ENCODE data around the gene DUSP5. TPM values are rescaled to one million over a fixed set of nuclear protein-coding genes. Genes with fewer than 3 reads are reported as not detected.
A peak's percentile ranks its signal among the peaks of the same experiment; 100 is the strongest.
"Not testable (repeated sequence)": the region's sequence is repeated elsewhere in the genome, so short reads cannot be mapped to it uniquely, and the experiment has no call there.

DUSP5 gene
- polyA plus RNA-seq, 3 donors = 2.0 to 65.3 (median 3.9) TPM

DNA sequence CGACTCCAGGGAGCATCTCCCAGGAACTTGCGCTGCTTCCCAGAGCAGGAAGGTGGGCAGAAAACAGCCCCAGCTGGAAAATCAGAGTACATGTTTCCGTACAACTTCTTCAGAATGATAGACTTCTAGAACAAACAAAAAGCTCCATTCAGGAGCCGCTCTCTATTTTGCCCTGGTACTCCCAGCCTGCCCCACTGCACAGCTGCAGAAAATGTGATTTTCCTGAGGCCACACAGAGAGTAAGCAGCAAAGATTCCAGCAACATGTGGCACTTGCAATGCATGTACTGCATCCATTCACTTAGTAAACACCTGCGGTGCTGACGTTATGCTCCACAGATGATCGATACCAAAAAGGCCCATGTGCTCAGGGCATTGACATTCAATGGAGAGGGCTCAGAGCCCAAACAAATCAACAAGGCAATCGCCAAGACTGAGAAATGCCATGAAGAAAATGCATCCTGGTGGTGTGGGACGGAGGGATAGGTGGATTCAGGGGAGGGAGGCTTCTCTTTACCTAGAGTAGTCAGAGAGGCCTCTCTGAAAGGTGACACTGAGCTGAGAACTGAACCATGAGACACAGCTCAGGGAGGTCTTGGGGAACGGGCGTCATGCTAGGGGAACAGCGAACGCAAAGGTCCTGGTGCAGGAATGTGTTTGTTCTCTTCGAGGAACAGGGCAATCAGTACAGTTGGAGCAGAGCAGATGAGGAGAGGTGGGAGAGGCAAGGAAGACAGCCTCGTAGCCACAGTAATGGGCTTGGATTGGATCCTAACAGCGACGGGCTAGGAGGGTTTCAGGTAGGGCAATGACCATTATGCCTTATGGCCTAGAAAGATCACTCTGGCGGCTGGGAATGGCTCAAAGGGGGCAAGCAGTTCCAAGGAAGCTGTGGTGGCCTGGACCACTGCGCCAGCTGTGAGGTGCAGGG, 35.3 kb upstream of the DUSP5 start:
- Histone ChIP-seq H3K36me3 (replicated peaks in 1 of 2; ENCODE audit: control insufficient read depth in 1 of 2, insufficient read depth in 2 of 2, low read length in 2 of 2) (no peaks in the 10 kb centered on the region), H2AFZ (ENCODE audit: insufficient read depth, low read depth, low read length, poor library complexity, severe bottlenecking) (no peak overlapping the region), H3K4me3 (replicated peaks in 1 of 3; ENCODE audit: low read depth in 2 of 3, low read length in 3 of 3) (no peak overlapping the region), H3K27ac (ENCODE audit: low read depth in 1 of 2, low read length in 2 of 2) (no peak overlapping the region), H3K27me3 (ENCODE audit: control insufficient read depth in 2 of 2, insufficient read depth in 2 of 2, low read length in 2 of 2) (no peaks in the 10 kb centered on the region), H4K20me1 (ENCODE audit: insufficient read depth, low read length) (no peaks in the 10 kb centered on the region), H3K79me2 (ENCODE audit: insufficient read depth, low read length) (no peaks in the 10 kb centered on the region), H3K9ac (ENCODE audit: insufficient read depth, low read length, poor library complexity, severe bottlenecking) (no peak overlapping the region), H3K4me1 (ENCODE audit: control insufficient read depth in 1 of 2, insufficient read depth in 2 of 2, low read length in 2 of 2) (no peaks in the 10 kb centered on the region), H3K4me2 (replicated peaks; ENCODE audit: extremely low read depth, low read length, poor library complexity, severe bottlenecking) (no peak overlapping the region), H3K9me3 (replicated peaks in 1 of 2; ENCODE audit: control insufficient read depth in 1 of 2, insufficient read depth in 1 of 2, low read length in 2 of 2) (no peaks in the 10 kb centered on the region)
- DNase-seq = no peak
- H3K4me1 Mint-ChIP-seq = peaks cover 15% of the 10 kb centered on the region
- intact Hi-C loops (cut with micrococcal nuclease) = no loop called here
- H3K36me3 Mint-ChIP-seq = no peaks in the 10 kb centered on the region
- peak overlapping the region in 1 of 7 donors; percentile 50 for H3K27ac Mint-ChIP-seq
- H3K9me3 Mint-ChIP-seq = no peaks in the 10 kb centered on the region
- TF ChIP-seq, protein P1, sequence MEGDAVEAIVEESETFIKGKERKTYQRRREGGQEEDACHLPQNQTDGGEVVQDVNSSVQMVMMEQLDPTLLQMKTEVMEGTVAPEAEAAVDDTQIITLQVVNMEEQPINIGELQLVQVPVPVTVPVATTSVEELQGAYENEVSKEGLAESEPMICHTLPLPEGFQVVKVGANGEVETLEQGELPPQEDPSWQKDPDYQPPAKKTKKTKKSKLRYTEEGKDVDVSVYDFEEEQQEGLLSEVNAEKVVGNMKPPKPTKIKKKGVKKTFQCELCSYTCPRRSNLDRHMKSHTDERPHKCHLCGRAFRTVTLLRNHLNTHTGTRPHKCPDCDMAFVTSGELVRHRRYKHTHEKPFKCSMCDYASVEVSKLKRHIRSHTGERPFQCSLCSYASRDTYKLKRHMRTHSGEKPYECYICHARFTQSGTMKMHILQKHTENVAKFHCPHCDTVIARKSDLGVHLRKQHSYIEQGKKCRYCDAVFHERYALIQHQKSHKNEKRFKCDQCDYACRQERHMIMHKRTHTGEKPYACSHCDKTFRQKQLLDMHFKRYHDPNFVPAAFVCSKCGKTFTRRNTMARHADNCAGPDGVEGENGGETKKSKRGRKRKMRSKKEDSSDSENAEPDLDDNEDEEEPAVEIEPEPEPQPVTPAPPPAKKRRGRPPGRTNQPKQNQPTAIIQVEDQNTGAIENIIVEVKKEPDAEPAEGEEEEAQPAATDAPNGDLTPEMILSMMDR (IDR thresholded peaks at IDR 0.05) = no peak
- WGBS (ENCODE audit: insufficient coverage) = 94% methylated on average over 19 of the region's 19 CpGs
- H3K27me3 Mint-ChIP-seq (ENCODE audit: low read depth in 3 of 3) = peaks cover 0 to 7% (median 6%) of the 10 kb centered on the region in 3 donors
- H3K4me3 Mint-ChIP-seq = no peak overlapping the region

DNA sequence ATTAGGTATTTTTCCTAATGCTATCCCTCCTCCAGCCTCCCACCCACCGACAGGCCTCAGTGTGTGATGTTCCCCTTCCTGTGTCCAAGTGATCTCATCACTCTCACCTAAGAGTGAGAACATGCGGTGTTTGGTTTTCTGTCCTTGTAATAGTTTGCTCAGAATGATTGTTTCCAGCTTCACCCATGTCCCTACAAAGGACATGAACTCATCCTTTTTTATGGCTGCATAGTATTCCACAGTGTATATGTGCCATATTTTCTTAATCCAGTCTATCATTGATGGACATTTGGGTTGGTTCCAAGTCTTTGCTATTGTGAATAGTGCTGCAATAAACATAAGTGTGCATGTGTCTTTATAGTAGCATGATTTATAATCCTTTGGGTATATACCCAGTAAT, 29.4 kb upstream of the DUSP5 start:
- H3K27ac Mint-ChIP-seq; H2AFZ ChIP-seq (ENCODE audit: insufficient read depth, low read depth, low read length, poor library complexity, severe bottlenecking); H3K4me1 ChIP-seq (ENCODE audit: control insufficient read depth in 1 of 2, insufficient read depth in 2 of 2, low read length in 2 of 2); H3K4me3 ChIP-seq (replicated peaks in 1 of 3; ENCODE audit: low read depth in 2 of 3, low read length in 3 of 3); H3K27ac ChIP-seq (ENCODE audit: low read depth in 1 of 2, low read length in 2 of 2); H3K9ac ChIP-seq (ENCODE audit: insufficient read depth, low read length, poor library complexity, severe bottlenecking); H3K4me2 ChIP-seq (replicated peaks; ENCODE audit: extremely low read depth, low read length, poor library complexity, severe bottlenecking); H4K20me1 ChIP-seq (ENCODE audit: insufficient read depth, low read length); DNase-seq; H3K79me2 ChIP-seq (ENCODE audit: insufficient read depth, low read length); H3K36me3 ChIP-seq (replicated peaks in 1 of 2; ENCODE audit: control insufficient read depth in 1 of 2, insufficient read depth in 2 of 2, low read length in 2 of 2); H3K4me1 Mint-ChIP-seq; intact Hi-C loops (cut with micrococcal nuclease); H3K27me3 Mint-ChIP-seq (ENCODE audit: low read depth in 3 of 3); H3K4me3 Mint-ChIP-seq; H3K27me3 ChIP-seq (ENCODE audit: control insufficient read depth in 2 of 2, insufficient read depth in 2 of 2, low read length in 2 of 2); H3K36me3 Mint-ChIP-seq; H3K9me3 ChIP-seq (replicated peaks in 1 of 2; ENCODE audit: control insufficient read depth in 1 of 2, insufficient read depth in 1 of 2, low read length in 2 of 2): not testable (repeated sequence)
- no CpG with 5 or more reads among the region's 2 CpGs for WGBS (ENCODE audit: insufficient coverage)
- peaks cover 0 to 13% (median 4%) of the 10 kb centered on the region in 7 donors for H3K9me3 Mint-ChIP-seq

DNA sequence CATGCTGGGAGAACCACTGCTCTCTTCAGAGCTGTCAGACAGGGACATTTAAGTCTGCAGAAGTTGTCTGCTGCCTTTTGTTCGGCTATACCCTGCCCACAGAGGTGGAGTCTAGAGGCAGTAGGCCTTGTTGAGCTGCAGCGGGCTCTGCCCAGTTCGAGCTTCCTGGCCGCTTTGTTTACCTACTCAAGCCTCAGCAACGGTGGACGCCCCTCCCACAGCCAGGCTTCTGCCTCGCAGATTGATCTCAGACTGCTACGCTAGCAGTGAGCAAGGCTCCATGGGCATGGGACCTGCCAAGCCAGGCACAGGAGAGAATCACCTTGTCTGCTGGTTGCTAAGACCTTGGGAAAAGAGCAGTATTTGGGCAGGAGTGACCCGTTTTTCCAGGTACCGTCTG, 27.2 kb upstream of the DUSP5 start:
- not testable (repeated sequence) for DNase-seq, H3K4me3 Mint-ChIP-seq
- WGBS (ENCODE audit: insufficient coverage) = 86% methylated on average over 10 of the region's 10 CpGs

More for the DNA sequence above, 27.2 kb upstream of the DUSP5 start:
- H3K9me3 Mint-ChIP-seq = peaks cover 0 to 13% (median 4%) of the 10 kb centered on the region in 7 donors
- intact Hi-C loops (cut with micrococcal nuclease); H3K4me3 ChIP-seq (replicated peaks in 1 of 3; ENCODE audit: low read depth in 2 of 3, low read length in 3 of 3); H3K36me3 ChIP-seq (replicated peaks in 1 of 2; ENCODE audit: control insufficient read depth in 1 of 2, insufficient read depth in 2 of 2, low read length in 2 of 2); H3K27ac ChIP-seq (ENCODE audit: low read depth in 1 of 2, low read length in 2 of 2); H3K79me2 ChIP-seq (ENCODE audit: insufficient read depth, low read length); H3K9ac ChIP-seq (ENCODE audit: insufficient read depth, low read length, poor library complexity, severe bottlenecking); H2AFZ ChIP-seq (ENCODE audit: insufficient read depth, low read depth, low read length, poor library complexity, severe bottlenecking); H3K27me3 ChIP-seq (ENCODE audit: control insufficient read depth in 2 of 2, insufficient read depth in 2 of 2, low read length in 2 of 2); H3K4me1 Mint-ChIP-seq; H4K20me1 ChIP-seq (ENCODE audit: insufficient read depth, low read length); H3K27me3 Mint-ChIP-seq (ENCODE audit: low read depth in 3 of 3); H3K9me3 ChIP-seq (replicated peaks in 1 of 2; ENCODE audit: control insufficient read depth in 1 of 2, insufficient read depth in 1 of 2, low read length in 2 of 2); H3K4me1 ChIP-seq (ENCODE audit: control insufficient read depth in 1 of 2, insufficient read depth in 2 of 2, low read length in 2 of 2); H3K36me3 Mint-ChIP-seq; H3K4me2 ChIP-seq (replicated peaks; ENCODE audit: extremely low read depth, low read length, poor library complexity, severe bottlenecking): not testable (repeated sequence)
- peak overlapping the region in 1 of 7 donors; percentile 23 for H3K27ac Mint-ChIP-seq
